ENCODE results near the gene PET100. TPM values are rescaled to one million over a fixed set of nuclear protein-coding genes. Genes with fewer than 3 reads are reported as not detected.

Gene PET100
- total and polyA plus RNA-seq, 2 donors from 2014 or later = 112 to 181 TPM

DNA sequence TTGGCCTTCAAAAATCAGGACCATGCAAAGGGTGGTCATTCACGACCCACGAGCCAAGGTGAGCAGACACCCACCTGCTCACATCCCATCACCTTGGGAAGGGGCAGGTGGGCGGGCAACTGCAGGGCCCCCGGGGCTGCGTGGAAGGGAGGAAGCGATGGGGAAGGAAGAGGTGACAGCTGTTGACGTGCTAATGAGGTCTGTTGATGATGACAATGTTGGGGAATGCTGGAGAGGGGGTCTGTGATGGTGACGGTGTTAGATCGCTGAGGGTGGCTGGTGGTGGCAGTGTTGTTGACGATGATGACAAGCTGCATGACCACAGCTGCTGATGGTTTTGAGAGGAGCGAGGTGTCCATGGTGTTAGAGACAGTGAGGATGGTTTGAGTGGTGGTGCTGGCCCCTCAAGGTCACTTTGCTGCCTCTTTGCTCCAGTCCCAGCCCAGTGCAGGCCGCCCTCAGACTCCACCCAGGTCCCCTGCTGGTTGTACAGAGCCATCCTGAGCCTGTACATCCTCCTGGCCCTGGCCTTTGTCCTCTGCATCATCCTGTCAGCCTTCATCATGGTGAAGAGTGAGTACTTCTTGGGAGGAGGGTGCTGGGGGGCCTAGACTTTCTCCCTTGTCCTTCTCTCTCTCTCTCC, 48.2 kb downstream of the PET100 start:
- H3K36me3 ChIP-seq (ENCODE audit: control insufficient read depth in 2 of 3, insufficient read depth in 3 of 3, low read length in 3 of 3) = no peaks in the 10 kb centered on the region
- DNase-seq (no peak), FAIRE-seq (no peak)
- no peak overlapping the region for H3K27ac ChIP-seq (ENCODE audit: low read depth in 2 of 2, low read length in 2 of 2)
- no peaks in the 10 kb centered on the region for H3K27me3 ChIP-seq (ENCODE audit: control insufficient read depth, insufficient read depth, low read length)
- no peak overlapping the region for H3K4me3 ChIP-seq (ENCODE audit: low read length in 3 of 3)
- H3K9me3 ChIP-seq (ENCODE audit: control insufficient read depth in 2 of 3, insufficient read depth in 1 of 3, low read length in 3 of 3) = peaks cover 0 to 4% (median 0%) of the 10 kb centered on the region in 3 donors
- no peak overlapping the region for H3K9ac ChIP-seq (ENCODE audit: low read length in 3 of 3)
- TF ChIP-seq, protein P1, sequence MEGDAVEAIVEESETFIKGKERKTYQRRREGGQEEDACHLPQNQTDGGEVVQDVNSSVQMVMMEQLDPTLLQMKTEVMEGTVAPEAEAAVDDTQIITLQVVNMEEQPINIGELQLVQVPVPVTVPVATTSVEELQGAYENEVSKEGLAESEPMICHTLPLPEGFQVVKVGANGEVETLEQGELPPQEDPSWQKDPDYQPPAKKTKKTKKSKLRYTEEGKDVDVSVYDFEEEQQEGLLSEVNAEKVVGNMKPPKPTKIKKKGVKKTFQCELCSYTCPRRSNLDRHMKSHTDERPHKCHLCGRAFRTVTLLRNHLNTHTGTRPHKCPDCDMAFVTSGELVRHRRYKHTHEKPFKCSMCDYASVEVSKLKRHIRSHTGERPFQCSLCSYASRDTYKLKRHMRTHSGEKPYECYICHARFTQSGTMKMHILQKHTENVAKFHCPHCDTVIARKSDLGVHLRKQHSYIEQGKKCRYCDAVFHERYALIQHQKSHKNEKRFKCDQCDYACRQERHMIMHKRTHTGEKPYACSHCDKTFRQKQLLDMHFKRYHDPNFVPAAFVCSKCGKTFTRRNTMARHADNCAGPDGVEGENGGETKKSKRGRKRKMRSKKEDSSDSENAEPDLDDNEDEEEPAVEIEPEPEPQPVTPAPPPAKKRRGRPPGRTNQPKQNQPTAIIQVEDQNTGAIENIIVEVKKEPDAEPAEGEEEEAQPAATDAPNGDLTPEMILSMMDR (IDR thresholded peaks at IDR 0.05; ENCODE audit: borderline replicate concordance, extremely low read depth, insufficient read depth) = no peak
- peaks cover 0 to 8% (median 0%) of the 10 kb centered on the region in 3 donors for H3K4me1 ChIP-seq (ENCODE audit: control insufficient read depth in 2 of 3, insufficient read depth in 2 of 3, low read depth in 1 of 3, low read length in 3 of 3)
- intact Hi-C loops (cut with DNase I) = no loop called here

GRCh38 chr19:7678971-7679751, 49.6 kb downstream of the PET100 start:
- H3K27ac ChIP-seq (ENCODE audit: low read depth in 2 of 2, low read length in 2 of 2) = no peak overlapping the region
- H3K27me3 ChIP-seq (ENCODE audit: control insufficient read depth, insufficient read depth, low read length) = no peaks in the 10 kb centered on the region
- no peaks in the 10 kb centered on the region for H3K36me3 ChIP-seq (ENCODE audit: control insufficient read depth in 2 of 3, insufficient read depth in 3 of 3, low read length in 3 of 3)
- intact Hi-C loops (cut with DNase I) = no loop called here
- peaks cover 0 to 2% (median 0%) of the 10 kb centered on the region in 3 donors for H3K9me3 ChIP-seq (ENCODE audit: control insufficient read depth in 2 of 3, insufficient read depth in 1 of 3, low read length in 3 of 3)
- peaks cover 0 to 8% (median 0%) of the 10 kb centered on the region in 3 donors for H3K4me1 ChIP-seq (ENCODE audit: control insufficient read depth in 2 of 3, insufficient read depth in 2 of 3, low read depth in 1 of 3, low read length in 3 of 3)
- H3K4me3 ChIP-seq (ENCODE audit: low read length in 3 of 3) = no peak overlapping the region
- no peak for FAIRE-seq
- H3K9ac ChIP-seq (ENCODE audit: low read length in 3 of 3) = no peak overlapping the region
- DNase-seq = peak in 3 of 5 donors; percentile 29 to 53 (median 31)
- TF ChIP-seq, protein P1 (IDR thresholded peaks at IDR 0.05; ENCODE audit: borderline replicate concordance, extremely low read depth, insufficient read depth) = peak; percentile 14

DNA sequence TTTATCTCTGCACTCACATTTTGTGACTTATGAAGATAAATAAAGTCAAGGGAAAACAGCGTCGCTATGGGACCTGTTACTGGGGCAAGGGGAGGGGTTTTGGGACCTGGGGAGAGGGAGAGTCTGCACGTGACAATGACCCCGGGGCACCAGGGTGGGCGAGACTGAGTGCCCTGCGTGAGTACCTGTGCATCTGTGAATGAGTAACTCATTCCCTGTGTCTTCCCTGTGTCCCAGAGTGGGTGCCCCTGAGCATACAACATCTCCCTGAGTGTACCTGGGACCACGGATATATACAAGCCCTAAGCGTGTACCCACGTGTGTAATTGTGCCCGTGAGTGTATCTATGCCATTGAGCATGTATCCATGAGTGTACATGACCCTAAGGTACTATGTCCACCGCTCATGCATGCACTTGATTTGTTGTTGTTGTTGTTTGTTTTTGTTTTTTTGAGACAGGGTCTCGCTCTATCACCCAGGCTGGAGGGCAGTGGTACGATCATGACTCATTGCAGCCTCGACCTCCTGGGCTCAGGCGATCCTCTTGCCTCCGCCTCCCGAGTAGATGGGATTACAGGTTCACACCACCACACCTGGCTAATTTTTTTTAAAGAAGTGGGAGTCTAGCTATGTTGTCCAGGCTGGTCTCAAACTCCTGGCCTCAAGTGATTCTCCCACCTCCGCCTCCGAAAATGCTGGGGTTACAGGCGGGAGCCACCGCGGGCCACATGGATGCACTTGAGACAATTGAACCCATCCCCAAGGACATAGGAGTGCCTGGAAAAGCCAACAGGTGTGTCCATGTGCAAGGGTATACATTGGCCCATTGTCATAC, 50.4 kb downstream of the PET100 start:
- H3K27me3 ChIP-seq (ENCODE audit: control insufficient read depth, insufficient read depth, low read length) = no peaks in the 10 kb centered on the region
- H3K9me3 ChIP-seq (ENCODE audit: control insufficient read depth in 2 of 3, insufficient read depth in 1 of 3, low read length in 3 of 3) = no peaks in the 10 kb centered on the region
- TF ChIP-seq, protein P1 (IDR thresholded peaks at IDR 0.05; ENCODE audit: borderline replicate concordance, extremely low read depth, insufficient read depth) = no peak
- FAIRE-seq (no peak), DNase-seq (no peak)
- peak overlapping the region in 1 of 3 donors; percentile 92 for H3K9ac ChIP-seq (ENCODE audit: low read length in 3 of 3)
- H3K36me3 ChIP-seq (ENCODE audit: control insufficient read depth in 2 of 3, insufficient read depth in 3 of 3, low read length in 3 of 3) = no peaks in the 10 kb centered on the region
- peak overlapping the region; percentile 16 to 87 (median 61) for H3K4me3 ChIP-seq (ENCODE audit: low read length in 3 of 3)
- H3K4me1 ChIP-seq (ENCODE audit: control insufficient read depth in 2 of 3, insufficient read depth in 2 of 3, low read depth in 1 of 3, low read length in 3 of 3) = peaks cover 0 to 8% (median 0%) of the 10 kb centered on the region in 3 donors
- no peak overlapping the region for H3K27ac ChIP-seq (ENCODE audit: low read depth in 2 of 2, low read length in 2 of 2)
- intact Hi-C loops (cut with DNase I) = no loop called here
